IPS-20b (cell line): Measurements from ENCODE around the gene ZSCAN22.

Experiments
- H3K27ac ChIP-seq: one replicate; pipeline ENCODE4 v1.5.1; 2013; ENCODE audit warnings: low read length
- H3K27me3 ChIP-seq: 2 replicates; pipeline ENCODE4 v1.6.1; 2013; ENCODE audit warnings: mild to moderate bottlenecking, low read length, inconsistent platforms; ENCODE audit not compliant: insufficient read depth
- H3K36me3 ChIP-seq: 2 replicates; pipeline ENCODE4 v1.6.1; 2013; ENCODE audit warnings: low read depth, mild to moderate bottlenecking, inconsistent platforms, low read length, moderate library complexity; ENCODE audit not compliant: insufficient read depth
- H3K4me1 ChIP-seq: 2 replicates; pipeline ENCODE4 v1.6.1; 2013; ENCODE audit warnings: mild to moderate bottlenecking, control low read depth, inconsistent platforms, low read length, moderate library complexity; ENCODE audit not compliant: insufficient read depth
- H3K4me3 ChIP-seq: 2 replicates; pipeline ENCODE4 v1.5.1; 2013; ENCODE audit warnings: mild to moderate bottlenecking, low read length, inconsistent platforms
- H3K9ac ChIP-seq: 2 replicates; pipeline ENCODE4 v1.6.1; 2013; ENCODE audit warnings: low read depth, mild to moderate bottlenecking, inconsistent platforms, low read length, moderate library complexity
- H3K9me3 ChIP-seq: 2 replicates; pipeline ENCODE4 v1.6.1; 2013; ENCODE audit warnings: mild to moderate bottlenecking, low read depth, low read length, inconsistent platforms; ENCODE audit not compliant: insufficient read depth

The ZSCAN22 gene

GRCh38 chr19:58385891-58386575 lies 59.2 kb downstream of the ZSCAN22 start:
- H3K36me3 ChIP-seq = peaks cover 34% of the 10 kb centered on the region
- H3K27me3 ChIP-seq = no peaks in the 10 kb centered on the region
- H3K27ac ChIP-seq = peak overlapping the region; percentile 84
- peak overlapping the region; percentile 100 for H3K4me3 ChIP-seq
- H3K9ac ChIP-seq = peak overlapping the region; percentile 95
- H3K9me3 ChIP-seq = no peaks in the 10 kb centered on the region
- H3K4me1 ChIP-seq = peaks cover 6% of the 10 kb centered on the region; the same call in 1 of the 2 replicates

GRCh38 chr19:58386576-58387337 lies 60.0 kb downstream of the ZSCAN22 start, which contains the start of gene RPS5:
Gene RPS5, plus strand, starts transcription at chr19:58387269. Its CDS starts 869 bp downstream, at chr19:58388138.
- H3K4me3 ChIP-seq = peak within 1 kb of the TSS; percentile 100
- no peaks in the 10 kb centered on the region for H3K9me3 ChIP-seq
- H3K9ac ChIP-seq = peak within 1 kb of the TSS; percentile 95
- peaks cover 6% of the 10 kb centered on the region; the same call in 1 of the 2 replicates for H3K4me1 ChIP-seq
- H3K27me3 ChIP-seq = no peaks in the 10 kb centered on the region
- H3K36me3 ChIP-seq = peaks cover 41% of the 10 kb centered on the region
- H3K27ac ChIP-seq = peak within 1 kb of the TSS; percentile 84

- no peaks in the 10 kb centered on the region for H3K27me3 ChIP-seq
- peak overlapping the region; percentile 95 for H3K9ac ChIP-seq
- peak overlapping the region; percentile 69 for H3K27ac ChIP-seq
- H3K4me1 ChIP-seq = peaks cover 6% of the 10 kb centered on the region; the same call in 1 of the 2 replicates
- peaks cover 49% of the 10 kb centered on the region for H3K36me3 ChIP-seq
- H3K9me3 ChIP-seq = no peaks in the 10 kb centered on the region
- H3K4me3 ChIP-seq = peak overlapping the region; percentile 100
Observed at GRCh38 chr19:58387338-58388174, 60.8 kb downstream of the ZSCAN22 start.

GRCh38 chr19:58388175-58388526 lies 61.4 kb downstream of the ZSCAN22 start:
- H3K27me3 ChIP-seq = no peaks in the 10 kb centered on the region
- H3K9me3 ChIP-seq = no peaks in the 10 kb centered on the region
- H3K4me1 ChIP-seq = peaks cover 6% of the 10 kb centered on the region; the same call in 1 of the 2 replicates
- H3K9ac ChIP-seq = peak overlapping the region; percentile 95; the same call in 1 of the 2 replicates
- peaks cover 55% of the 10 kb centered on the region for H3K36me3 ChIP-seq
- peak overlapping the region; percentile 100 for H3K4me3 ChIP-seq
- H3K27ac ChIP-seq = no peak overlapping the region
